HG03354 (cell line): ENCODE measurements around the gene BAHD1.

Source experiments
- ATAC-seq: cut with Tn5 transposase; IDR thresholded peaks from one replicate; pipeline ENCODE4 v1.9.1; 2021; ENCODE audit warnings: mild to moderate bottlenecking; ENCODE audit not compliant: unreplicated experiment, poor library complexity, severe bottlenecking

BAHD1 gene

DNA sequence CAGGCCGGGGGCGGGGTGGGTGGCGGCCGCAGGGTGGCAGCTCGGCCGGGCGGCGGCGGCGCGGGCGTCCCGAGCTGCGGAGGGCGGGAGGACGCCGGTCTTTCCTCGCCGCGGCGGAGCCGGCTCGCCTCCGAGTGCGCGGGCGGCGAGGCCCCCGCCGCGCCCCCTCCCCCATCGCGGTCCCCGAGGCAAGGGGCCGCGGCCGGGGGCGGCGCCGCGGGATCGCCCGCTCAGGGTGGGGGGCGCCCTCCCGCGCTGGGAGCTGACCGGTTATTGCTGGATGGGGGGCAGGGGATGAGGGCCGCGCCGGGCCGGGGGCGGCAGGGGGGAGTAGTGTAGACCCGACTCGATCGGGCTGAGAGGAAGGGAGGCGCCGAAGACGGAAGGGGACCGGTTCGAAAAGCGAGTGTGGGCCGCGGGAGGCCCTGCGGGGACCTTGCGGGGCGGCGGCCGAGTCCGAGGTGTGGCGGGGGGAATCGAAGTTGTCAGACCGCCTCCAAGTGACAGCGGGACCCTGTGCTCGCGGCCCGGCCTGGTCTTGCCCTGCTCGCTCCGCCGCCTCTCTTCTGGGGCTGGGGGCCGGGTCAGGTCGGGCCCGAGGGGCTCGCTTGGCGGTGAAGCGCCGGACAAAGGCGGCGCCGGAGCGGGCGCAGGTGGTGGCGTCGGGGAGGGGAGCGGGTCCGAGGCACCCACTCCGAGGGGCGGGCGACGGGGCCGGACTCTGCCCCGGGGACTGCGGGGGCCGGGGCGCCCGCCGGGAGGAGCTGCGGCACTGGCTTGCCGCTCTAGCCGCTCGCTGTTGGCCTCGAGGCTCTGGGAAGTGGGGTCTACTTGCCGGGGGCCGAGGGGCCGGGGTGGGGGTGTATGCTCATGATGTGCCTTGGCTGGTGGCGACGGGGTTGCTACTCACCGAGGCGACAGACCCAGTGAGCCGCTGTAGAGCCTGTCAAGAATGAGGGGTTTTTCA is 1.1 kb downstream of the BAHD1 start:
- peak; percentile 19 for ATAC-seq

DNA sequence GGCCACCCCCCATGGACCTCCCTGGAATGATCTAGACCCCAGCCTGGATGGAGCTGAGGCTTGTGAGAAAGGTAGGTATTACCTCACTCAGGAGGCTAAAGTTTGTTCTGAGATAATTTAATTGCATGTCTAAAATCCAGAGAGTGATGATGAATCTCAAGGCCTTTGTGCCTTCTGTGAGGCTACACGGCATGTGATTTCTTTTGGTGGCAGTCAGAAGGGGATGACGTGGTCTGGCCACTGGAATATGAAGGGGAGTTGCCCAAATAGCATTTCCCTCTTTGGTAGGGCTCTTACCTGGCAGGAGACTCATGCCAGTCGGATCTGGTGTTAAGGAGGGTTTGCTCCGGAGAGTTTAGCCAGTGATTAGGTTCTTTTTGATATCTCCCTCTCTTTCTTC is 2.5 kb downstream of the BAHD1 start:
- ATAC-seq = no peak

DNA sequence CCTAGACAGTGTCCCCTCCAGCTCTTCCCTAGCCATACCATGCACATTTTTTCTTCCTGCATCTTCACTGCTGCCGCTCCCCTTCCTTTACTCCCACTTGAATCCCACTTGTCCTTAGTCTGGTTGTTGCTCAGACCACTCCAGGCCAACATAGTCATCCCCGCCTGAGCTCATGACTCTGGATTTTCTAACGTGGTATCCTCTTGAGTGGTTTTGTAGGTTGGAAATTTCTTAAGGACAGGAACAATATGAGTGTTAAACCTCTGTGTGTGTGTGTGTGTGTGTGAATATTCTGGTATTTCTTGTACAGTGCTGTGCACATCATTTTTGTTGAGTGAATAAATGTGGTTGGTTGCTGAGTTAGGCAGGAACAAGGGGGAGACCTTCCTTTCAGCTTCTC is 3.1 kb downstream of the BAHD1 start:
- no peak for ATAC-seq

GRCh38 chr15:40444736-40445135 is 4.0 kb downstream of the BAHD1 start:
- ATAC-seq = no peak

GRCh38 chr15:40445421-40445922 is 4.7 kb downstream of the BAHD1 start:
- no peak for ATAC-seq

- ATAC-seq = no peak
Observed at GRCh38 chr15:40446144-40446543, 5.4 kb downstream of the BAHD1 start.

- no peak for ATAC-seq
Observed at GRCh38 chr15:40448354-40448753, 7.6 kb downstream of the BAHD1 start.

- ATAC-seq = no peak
Observed at GRCh38 chr15:40449275-40449674, 8.5 kb downstream of the BAHD1 start.

- no peak for ATAC-seq
Observed at GRCh38 chr15:40450047-40450446, 9.3 kb downstream of the BAHD1 start.

DNA sequence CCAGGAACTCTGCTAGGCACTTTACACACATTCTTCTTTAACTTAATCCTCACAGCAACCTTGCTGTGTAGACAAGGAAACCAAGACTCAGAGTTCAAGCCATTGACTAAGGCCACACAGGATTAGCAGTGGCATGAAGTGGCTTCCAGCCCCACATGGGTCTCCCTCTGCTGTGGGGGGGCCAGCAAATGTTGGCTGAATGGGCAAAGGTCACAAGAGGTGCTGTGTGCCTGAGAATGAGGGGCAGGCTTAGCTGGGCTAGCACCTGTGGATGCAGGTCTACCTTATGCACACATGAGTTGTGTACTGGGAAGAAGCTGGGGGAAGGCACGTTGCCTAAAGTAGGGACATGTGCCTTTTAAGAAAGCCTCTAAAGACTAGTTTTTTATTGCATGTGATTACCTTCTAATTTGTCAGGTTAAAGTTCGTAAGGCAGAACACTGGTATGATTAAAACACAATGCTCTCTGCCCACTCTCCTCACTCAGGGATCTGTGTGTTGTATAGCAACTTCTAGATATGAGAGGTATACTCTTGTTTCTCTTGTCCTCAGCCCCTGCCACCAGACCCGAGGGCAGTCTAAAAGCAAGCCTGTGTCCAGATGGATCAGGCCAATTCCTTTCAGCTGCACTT is 10.9 kb downstream of the BAHD1 start:
- no peak for ATAC-seq

GRCh38 chr15:40452296-40453090 is 11.7 kb downstream of the BAHD1 start:
- peak; percentile 63 for ATAC-seq

GRCh38 chr15:40453941-40454340 is 13.2 kb downstream of the BAHD1 start:
- ATAC-seq = peak; percentile 44

DNA sequence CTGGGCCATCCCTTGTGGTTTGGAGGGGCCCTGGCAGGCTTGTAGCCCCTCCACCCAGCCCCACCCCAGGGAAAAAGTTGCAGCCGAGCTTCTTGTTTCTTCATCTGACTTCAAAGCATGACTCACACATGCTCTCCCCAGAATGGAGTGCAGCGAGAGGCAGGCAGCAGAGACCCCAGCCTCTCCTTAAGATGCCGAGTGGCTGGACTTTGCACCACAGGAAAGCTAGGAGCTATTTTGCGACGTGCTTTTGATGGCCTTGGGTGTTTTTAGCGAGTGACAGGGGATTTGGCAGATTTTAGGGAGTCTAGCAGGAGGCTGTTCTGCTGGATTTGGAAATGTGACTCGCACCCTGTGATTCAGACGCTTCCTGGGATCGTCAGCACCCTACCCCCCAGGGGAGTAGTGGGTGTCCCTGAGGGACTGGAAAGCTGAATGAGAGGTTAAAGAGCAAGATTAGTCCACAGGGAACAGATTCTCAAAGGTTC is 14.2 kb downstream of the BAHD1 start:
- ATAC-seq = no peak

GRCh38 chr15:40456299-40456712 is 15.6 kb downstream of the BAHD1 start:
- no peak for ATAC-seq

GRCh38 chr15:40456738-40457137 is 16.0 kb downstream of the BAHD1 start:
- no peak for ATAC-seq

- no peak for ATAC-seq
Observed at GRCh38 chr15:40458495-40459371, 18.0 kb downstream of the BAHD1 start.

GRCh38 chr15:40459391-40460015 is 18.8 kb downstream of the BAHD1 start:
- no peak for ATAC-seq

DNA sequence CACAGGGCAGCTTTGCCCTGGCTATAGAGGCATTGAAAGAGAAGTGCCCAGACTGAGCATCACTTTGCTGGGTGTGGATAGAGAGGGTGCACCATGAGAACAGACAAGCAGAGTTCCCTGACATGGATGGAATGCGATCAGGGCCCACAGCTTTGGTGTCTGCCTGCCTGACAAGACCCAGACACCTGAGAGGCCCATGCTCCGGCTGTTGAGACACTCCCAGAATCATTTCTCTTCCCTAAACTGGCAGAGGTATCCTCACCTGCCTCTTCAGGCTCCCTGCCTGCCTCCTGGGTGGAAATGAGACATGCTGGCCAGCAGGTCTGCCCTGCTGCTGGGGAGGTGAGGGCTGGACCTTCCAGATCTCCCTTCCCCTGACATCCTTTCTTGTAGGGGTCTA is 19.7 kb downstream of the BAHD1 start:
- no peak for ATAC-seq

DNA sequence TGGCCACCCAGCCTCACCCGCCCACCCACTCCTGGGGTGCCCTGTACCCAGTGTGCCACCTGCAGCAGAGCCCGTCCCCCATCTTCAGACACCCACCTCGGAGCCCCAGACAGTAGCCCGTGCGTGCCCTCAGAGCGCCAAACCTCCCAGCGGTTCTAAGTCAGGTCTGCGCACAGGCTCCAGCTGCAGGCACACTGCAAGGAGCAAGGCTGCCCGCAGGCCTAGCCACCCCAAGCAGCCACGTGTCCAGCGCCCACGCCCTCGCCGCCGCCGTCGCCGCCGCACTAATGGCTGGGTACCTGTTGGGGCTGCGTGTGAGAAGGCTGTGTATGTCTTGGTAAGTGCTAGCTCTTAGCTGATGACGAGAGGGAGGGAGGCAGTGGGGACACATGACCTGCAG is 21.2 kb downstream of the BAHD1 start:
- no peak for ATAC-seq
